Medulla oblongata (tissue), 1 donor: ENCODE results near the gene TOMM34.

Experiments
- DNase-seq: peaks from one replicate; pipeline ENCODE4 v3.0.0-alpha.2; 2015; ENCODE audit errors: extremely low spot score

TOMM34 gene

GRCh38 chr20:44963325-44964215, 3.4 kb upstream of the TOMM34 start:
- no peak for DNase-seq

GRCh38 chr20:44962483-44962882, 2.3 kb upstream of the TOMM34 start:
- DNase-seq = no peak

- no peak for DNase-seq
Measured at GRCh38 chr20:44961870-44962267, 1.7 kb upstream of the TOMM34 start.

- DNase-seq = no peak
Measured at GRCh38 chr20:44961011-44961869, 1.0 kb upstream of the TOMM34 start.

- peak; percentile 55 for DNase-seq
Measured at GRCh38 chr20:44959638-44960102, 527 bp downstream of the TOMM34 start.

- peak; percentile 30 for DNase-seq
Measured at GRCh38 chr20:44959082-44959637, 1.0 kb downstream of the TOMM34 start.

- no peak for DNase-seq
Measured at GRCh38 chr20:44958276-44958675, 1.9 kb downstream of the TOMM34 start.

- no peak for DNase-seq
Measured at GRCh38 chr20:44956410-44956809, 3.8 kb downstream of the TOMM34 start.

- DNase-seq = no peak
Measured at GRCh38 chr20:44955270-44955669, 4.9 kb downstream of the TOMM34 start.

- DNase-seq = no peak
Measured at GRCh38 chr20:44954211-44954610, 6.0 kb downstream of the TOMM34 start.

GRCh38 chr20:44952731-44953130, 7.5 kb downstream of the TOMM34 start:
- DNase-seq = no peak

GRCh38 chr20:44950368-44950767, 9.8 kb downstream of the TOMM34 start:
- no peak for DNase-seq

GRCh38 chr20:44948513-44948912, 11.7 kb downstream of the TOMM34 start:
- DNase-seq = no peak

- DNase-seq = no peak
Measured at GRCh38 chr20:44948107-44948506, 12.1 kb downstream of the TOMM34 start.

- no peak for DNase-seq
Measured at GRCh38 chr20:44946271-44946852, 13.8 kb downstream of the TOMM34 start.

GRCh38 chr20:44945261-44945660, 14.9 kb downstream of the TOMM34 start:
- DNase-seq = no peak

GRCh38 chr20:44943828-44944227, 16.4 kb downstream of the TOMM34 start:
- DNase-seq = no peak

GRCh38 chr20:44942264-44942973, 17.8 kb downstream of the TOMM34 start:
- DNase-seq = no peak

- DNase-seq = no peak
Measured at GRCh38 chr20:44941120-44941691, 19.0 kb downstream of the TOMM34 start.

- DNase-seq = no peak
Measured at GRCh38 chr20:44938637-44939036, 21.6 kb downstream of the TOMM34 start.

- no peak for DNase-seq
Measured at GRCh38 chr20:44936510-44936909, 23.7 kb downstream of the TOMM34 start.
